Glomerular endothelial cell (primary cell): Measurements from ENCODE around the gene TUBG1. TPM values are rescaled to one million over a fixed set of nuclear protein-coding genes. Genes with fewer than 3 reads are reported as not detected.

Source experiments
- DNase-seq: peaks from one replicate; pipeline ENCODE4 v3.0.0-alpha.2; 2011; ENCODE audit warnings: low read depth, low spot score; ENCODE audit errors: extremely low read depth
- total RNA-seq: library from RNA; depleted of rRNA; stranded (reverse); fragments of >200 nt; gene quantifications from 2 replicates; pipeline ENCODE4 v1.2.3, GENCODE V29; 2015

Gene TUBG1
- 58.9 and 75.8 TPM in 2 replicates for total RNA-seq

DNA sequence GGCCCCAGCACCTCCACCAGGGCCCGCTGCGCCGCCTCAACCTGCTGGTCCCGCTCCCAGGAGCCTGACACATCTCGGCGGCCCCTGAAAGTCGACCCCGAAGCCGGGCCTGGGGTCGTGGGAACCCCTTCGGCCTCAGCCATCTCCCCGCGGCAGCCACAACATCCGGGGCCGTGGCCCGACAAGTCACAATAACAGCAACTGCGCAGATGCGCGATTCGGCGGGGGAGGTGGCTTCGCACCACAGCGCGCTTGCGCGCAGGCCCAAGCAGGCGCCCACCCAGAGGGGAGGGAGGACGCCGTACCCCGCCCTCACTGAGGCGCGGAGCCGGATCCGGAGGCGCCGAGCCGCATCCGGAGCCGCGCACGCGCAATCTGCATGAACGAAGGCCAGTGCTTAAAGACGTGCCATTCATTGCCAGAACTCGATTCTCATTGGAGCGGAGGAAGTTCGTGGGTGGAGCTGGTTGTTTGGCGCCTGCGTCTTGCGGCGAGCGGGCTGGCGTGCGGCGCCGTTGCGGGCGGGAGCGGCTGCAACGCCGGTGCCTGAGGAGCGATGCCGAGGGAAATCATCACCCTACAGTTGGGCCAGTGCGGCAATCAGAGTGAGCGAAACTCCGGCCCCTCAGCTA lies at the start of gene TUBG1, which contains the start of gene RETREG3:
TSS of gene TUBG1 (plus strand) at position 502 of the 632 bp plus-strand sequence. CDS start at position 557, 55 bp downstream.
TSS of gene RETREG3 (minus strand) at position 193 of the 632 bp plus-strand sequence. CDS start at position 143, 50 bp downstream.
- DNase-seq, result peak; percentile 89

DNA sequence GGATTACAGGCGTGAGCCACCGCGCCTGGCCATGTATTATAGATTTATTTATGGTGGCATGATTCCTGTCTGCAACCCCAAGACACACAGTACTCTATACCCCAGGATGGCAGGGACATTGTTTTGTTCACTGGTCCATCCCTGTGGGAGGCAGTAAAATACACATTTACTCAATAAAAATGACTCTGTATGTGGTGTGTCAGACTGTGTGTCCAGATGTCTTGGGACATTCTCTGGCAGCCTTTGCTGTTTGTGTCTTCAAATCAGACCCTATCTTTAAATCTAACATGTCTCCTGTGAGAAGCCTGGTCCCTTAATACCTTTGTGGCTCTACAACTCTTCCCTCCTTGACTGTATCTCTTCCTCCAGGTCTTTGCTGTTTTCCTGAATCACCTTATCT lies 49.2 kb upstream of the TUBG1 start:
- DNase-seq, result no peak

DNA sequence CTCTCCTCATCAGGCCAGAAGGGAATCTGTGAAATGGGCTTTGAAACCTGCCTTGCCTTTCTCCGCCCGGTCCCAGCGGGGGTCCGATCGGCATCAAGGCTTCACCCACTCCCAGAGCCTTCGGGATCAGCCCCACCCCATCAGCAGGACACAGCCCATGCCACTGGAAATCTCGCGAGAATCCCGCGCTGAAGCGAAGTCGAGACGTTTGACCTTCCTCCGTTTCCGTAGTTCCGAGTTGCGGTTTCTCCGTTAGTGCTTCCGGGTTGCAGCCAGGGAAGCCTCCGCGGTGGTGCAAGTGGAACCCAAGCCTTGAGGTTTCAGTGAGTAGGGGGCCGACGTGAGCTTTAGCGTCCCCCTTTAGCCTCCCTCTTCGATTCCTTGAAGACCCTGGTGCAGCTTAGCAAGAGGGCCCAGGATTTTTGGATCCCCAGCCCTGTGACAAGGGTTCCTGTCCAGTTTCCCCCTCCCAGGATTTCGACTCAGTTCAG lies 47.5 kb upstream of the TUBG1 start, which contains the start of gene COASY:
TSS of gene COASY (plus strand) at position 252 of the 491 bp plus-strand sequence. CDS start 475 bp downstream, outside the sequence.
- DNase-seq, result peak; percentile 96

DNA sequence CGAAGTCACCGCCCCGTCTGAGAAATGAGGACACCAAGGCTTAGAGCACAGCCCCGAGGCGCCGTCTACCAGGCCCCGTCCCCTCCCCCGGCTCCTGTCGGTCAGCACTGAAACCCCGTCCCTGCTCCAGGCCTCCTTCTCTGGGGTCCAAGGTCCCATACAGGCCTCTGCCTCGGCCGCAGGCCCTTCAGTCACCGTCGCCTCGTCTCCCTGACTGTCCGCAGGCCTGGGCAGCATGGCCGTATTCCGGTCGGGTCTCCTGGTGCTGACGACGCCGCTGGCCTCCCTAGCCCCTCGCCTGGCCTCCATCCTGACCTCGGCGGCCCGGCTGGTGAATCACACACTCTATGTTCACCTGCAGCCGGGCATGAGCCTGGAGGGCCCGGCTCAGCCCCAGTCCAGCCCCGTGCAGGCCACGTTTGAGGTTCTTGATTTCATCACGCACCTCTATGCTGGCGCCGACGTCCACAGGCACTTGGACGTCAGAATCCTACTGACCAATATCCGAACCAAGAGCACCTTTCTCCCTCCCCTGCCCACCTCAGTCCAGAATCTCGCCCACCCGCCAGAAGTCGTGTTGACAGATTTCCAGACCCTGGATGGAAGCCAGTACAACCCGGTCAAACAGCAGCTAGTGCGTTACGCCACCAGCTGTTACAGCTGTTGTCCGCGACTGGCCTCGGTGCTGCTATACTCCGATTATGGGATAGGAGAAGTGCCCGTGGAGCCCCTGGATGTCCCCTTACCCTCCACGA lies 46.9 kb upstream of the TUBG1 start:
- DNase-seq, result no peak

DNA sequence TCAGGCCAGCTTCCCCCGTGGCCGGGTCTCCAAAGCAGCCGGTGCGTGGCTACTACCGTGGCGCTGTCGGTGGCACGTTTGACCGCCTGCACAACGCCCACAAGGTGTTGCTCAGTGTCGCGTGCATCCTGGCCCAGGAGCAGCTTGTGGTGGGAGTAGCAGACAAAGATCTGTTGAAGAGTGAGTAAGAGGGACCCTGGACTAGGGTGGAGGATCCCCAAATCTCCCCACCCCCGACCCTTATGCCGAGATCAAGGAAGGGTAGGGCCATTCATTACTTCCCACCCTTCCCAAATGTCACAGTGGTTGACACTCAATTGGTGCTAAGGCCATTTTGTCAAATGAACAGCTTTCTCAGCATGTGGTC lies 46.4 kb upstream of the TUBG1 start:
- DNase-seq, result no peak

DNA sequence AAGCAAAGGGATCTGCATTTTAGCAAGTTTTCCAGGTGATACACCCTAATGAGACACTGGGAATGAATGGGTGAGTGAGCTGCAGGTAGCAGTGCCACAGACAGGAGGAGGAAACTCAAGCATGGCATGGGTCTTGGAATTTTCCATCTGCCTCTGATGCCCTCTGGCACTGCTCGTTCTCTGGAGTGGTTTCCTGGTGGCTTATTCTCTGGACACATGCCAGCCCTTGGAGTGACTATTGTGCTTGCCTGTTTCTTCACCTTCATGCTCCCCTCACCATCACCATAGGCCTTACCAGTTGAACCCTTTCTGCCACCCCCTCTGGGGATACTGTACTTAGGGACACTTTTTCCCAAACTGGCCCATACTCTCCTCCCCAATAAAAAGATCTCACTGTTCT lies 45.9 kb upstream of the TUBG1 start:
- DNase-seq, result no peak

DNA sequence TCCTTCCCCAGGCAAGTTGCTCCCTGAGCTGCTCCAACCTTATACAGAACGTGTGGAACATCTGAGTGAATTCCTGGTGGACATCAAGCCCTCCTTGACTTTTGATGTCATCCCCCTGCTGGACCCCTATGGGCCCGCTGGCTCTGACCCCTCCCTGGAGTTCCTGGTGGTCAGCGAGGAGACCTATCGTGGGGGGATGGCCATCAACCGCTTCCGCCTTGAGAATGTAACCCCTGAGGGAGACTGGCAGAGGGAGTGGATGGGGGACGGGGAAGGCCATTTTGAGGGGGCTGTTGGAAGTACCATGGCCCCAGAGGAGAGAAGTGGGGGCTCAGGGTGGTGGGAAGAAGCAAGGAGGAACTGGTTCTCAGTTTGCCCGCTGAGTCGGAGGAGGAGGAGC lies 45.5 kb upstream of the TUBG1 start:
- DNase-seq, result no peak

DNA sequence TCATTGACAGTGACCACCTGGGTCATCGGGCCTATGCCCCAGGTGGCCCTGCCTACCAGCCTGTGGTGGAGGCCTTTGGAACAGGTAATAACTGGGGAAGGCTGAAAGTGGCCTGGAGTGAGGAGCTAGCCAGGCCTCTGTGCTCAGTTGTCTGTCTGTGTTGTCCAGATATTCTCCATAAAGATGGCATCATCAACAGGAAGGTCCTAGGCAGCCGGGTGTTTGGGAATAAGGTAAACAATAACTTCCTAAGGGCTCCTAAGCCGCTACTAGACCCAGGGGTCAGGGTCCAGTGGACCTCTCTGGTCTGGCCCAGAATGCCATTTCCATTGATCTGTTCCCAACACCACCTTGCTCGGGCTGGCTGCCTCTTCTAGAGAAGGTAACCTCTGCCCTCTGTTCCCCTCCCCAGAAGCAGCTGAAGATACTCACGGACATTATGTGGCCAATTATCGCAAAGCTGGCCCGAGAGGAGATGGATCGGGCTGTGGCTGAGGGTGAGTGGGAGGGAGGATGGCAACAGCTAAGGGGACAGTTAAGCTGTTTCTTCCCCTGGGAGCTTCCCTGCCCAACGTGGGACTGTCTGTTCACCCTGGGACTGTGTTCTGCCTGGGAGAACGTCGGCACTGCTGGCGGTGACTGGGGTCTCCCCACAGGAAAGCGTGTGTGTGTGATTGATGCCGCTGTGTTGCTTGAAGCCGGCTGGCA lies 44.5 kb upstream of the TUBG1 start:
- DNase-seq, result no peak

DNA sequence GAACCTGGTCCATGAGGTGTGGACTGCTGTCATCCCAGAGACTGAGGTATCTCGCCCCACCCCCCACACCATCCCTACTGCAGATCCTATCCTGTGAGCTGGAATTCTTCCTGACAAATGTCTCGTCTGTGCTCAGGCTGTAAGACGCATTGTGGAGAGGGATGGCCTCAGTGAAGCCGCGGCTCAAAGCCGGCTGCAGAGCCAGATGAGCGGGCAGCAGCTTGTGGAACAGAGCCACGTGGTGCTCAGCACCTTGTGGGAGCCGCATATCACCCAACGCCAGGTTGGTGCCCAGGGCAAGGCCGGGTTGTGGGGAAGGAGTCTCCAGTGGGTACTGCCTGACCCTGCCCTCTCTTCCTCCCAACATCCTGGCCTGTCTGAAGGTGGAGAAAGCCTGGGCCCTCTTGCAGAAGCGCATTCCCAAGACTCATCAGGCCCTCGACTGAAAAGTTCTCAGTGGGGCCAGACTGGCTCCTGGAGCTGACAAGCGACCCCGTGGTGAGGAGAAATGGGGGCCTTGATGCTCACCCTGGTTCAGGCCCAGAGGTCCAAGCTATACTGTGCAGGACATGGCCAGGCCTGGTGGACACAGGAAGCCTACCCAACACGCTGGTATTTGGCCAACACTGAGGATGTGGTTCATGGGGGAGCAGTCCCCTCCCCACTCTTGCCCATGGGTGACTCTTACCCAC lies 43.8 kb upstream of the TUBG1 start:
- no peak for DNase-seq

DNA sequence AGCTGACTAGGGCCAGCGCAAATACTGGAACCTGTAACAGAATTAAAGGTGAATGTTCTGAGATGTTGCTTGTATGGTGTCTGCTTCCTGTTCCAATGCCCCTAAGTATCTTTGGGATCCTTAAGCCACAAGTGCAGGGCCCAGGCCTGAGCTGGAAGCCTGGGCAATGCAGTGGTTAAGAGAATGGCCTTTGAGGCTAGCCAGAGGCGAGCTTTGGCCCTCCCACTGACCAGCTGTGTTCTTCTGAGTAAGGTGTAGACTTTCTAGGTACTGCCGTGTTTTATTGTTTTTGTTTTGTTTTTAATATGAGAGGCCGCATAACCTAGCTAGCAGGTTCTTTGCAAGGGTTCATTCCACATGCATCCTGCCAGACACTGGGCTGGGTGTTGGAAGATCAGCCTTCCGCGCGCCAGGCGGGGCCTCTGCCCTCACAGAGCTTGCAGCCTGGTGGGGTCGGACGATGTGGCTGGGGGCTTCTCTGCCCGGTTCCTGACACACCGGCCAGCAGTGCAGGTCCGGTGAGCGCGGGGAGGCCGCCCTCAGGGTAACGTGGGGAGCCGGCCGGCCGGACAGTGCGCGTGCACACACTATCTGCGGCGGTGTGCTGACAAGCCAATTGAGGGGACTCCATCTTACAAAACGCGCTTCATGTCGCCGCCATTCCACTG lies 43.1 kb upstream of the TUBG1 start:
- DNase-seq, result no peak

DNA sequence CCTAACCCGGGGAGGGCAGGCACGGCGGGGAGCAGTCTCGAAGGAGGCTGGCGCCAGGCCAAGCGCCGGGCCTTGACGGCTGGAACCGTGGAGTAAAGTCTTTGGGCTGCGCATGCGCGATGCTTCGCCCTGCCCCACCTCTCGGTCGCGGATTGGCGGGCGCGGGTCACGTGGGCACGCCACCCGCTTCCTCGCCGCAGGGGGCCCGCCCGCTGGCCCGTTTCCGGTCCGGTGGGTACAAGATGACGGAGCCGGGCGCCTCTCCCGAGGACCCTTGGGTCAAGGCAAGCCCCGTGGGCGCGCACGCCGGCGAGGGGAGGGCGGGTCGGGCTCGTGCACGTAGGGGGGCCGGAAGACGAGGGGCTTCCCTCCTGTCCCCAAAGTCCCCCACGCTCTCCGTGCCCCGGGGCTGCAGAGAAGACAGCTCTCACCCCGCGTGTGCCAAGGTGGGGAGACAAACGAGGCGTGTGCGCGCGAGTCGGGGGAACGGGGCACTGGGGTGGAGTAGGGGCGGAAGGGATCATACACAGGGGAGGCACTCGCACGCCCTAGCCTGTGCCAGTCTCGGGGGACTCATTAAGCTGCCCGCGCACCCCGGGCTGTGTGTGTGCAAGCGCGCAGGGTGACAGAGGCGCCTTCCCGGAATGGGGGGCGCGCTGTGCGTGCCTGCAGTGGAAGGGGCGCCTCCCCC lies 42.5 kb upstream of the TUBG1 start, which contains the start of gene MLX:
TSS of gene MLX (plus strand) at position 218 of the 691 bp plus-strand sequence. CDS start at position 243, 25 bp downstream.
- DNase-seq, result no peak

DNA sequence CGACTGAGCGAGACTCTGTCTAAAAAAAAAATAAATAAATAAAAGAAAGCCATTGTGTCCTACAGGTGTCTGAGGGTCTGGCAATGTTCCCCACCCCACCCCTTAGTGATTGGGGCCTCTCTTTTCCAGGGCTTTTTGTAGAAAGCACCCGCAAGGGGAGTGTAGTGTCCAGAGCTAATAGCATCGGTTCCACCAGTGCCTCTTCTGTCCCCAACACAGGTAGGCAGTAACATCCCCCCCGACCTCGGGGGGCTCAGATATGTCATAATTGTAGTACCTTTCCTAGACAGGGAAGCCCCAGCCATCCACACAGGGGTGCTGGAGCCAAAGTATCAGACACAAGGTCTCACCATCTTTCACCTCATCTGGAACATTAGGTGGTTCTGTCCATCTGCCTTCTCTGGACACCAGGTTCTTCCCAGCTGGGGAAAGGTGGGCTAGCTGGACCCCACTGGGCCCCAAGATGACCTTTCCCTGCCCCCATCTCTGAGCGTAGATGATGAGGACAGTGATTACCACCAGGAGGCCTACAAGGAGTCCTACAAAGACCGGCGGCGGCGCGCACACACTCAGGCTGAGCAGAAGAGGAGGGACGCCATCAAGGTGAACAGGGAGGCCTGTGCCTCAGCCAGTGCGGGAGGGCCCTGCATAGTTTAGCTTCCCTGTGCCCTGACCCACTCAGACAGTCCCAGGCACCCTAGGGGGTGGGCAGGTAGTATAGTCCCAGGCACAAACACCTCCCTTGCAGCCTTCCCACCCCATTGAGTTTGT lies 41.0 kb upstream of the TUBG1 start:
- DNase-seq, result no peak

DNA sequence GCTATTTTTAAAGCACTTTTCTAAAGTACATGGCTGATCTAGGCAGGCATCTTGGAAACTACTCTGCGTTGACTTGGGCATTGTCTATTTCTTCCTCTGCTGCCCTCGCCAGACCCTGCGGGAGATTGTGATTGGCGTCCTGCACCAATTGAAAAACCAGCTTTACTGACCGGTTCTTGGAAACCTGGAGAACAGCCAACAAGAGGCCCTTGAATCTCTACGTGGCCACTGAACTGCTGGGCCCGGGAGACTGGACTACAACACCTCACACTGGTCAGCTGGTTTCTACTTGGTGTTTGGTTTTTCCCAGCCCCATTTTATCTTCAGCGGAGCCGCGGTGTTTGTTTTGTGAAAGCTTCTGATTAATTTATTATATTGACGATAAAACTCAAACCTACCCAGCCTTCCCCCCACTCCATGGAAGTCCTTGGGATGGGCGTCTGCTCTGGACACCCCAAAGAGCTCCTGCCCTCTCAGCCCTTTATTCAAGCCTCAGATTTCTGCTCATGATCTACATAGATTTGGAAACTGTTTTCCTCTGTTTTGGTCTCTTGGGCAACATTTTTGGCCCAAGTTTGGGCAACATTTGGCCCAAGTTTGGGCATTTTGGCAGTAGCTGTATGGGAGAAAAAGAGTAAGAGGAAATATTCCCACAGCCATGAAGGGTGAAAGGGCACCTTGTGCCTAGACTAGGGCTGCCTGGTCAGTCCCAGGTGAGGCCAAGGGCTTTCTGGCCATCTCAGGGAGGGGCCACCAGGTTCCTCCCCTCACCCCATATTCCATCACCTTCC lies 37.9 kb upstream of the TUBG1 start:
- DNase-seq, result no peak

DNA sequence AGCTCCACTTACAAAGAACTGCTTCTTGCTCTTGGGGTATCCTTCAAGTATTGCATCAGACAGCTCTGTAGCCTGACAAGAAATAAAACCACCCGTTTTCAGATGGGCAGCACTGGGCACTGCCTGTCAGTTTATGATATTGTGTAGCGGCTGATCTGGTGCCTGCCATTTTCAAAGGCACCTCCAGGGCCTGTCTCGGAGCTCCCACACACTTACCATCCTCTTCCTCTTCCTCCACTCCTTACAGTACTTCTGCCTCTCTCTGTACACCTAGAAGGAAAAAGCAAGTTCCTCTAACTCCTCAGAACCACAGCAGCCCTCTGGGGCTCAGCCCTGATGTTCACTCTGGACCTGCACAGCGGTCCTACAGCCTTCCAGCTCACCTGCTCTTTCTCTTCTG lies 36.4 kb upstream of the TUBG1 start:
- DNase-seq, result no peak

DNA sequence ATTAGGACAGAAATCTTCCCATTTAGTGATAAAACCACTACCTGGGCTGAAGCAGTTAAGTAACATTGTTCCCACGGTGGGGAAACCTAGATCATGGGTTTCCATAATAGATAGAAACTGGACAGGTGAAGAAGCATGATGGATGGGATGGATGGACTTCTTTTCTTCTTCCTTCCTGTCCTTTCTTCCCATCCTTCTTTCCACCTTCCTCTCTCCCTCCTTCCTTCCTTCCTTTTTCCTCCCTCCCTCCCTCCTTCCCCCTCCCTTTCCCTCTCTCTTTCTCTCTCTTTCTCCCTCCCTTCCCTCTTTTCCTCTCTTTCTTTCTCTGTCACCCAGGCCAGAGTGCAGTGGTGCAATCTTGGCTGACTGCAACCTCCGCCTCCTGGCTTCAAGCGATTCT lies 35.0 kb upstream of the TUBG1 start:
- DNase-seq, result no peak

DNA sequence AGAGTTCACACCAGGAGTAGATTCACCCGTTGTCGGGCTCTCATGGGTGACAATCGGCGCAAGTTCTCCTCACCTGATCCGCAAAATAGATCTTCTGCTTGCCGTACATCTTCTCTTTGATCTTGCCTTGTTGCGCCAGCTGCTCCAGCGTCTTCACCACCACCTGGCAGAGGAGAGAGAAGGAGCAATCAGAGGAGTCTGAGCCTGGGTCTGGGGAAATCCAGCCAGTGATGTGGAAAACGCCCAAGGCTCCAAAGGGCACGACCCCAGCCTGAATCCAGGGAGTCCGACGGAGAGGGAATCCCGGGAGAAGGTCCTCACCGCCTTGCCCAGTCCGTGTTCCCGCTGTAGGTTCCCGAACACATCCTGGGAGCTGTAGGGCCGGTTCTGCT lies 32.3 kb upstream of the TUBG1 start:
- DNase-seq, result no peak

DNA sequence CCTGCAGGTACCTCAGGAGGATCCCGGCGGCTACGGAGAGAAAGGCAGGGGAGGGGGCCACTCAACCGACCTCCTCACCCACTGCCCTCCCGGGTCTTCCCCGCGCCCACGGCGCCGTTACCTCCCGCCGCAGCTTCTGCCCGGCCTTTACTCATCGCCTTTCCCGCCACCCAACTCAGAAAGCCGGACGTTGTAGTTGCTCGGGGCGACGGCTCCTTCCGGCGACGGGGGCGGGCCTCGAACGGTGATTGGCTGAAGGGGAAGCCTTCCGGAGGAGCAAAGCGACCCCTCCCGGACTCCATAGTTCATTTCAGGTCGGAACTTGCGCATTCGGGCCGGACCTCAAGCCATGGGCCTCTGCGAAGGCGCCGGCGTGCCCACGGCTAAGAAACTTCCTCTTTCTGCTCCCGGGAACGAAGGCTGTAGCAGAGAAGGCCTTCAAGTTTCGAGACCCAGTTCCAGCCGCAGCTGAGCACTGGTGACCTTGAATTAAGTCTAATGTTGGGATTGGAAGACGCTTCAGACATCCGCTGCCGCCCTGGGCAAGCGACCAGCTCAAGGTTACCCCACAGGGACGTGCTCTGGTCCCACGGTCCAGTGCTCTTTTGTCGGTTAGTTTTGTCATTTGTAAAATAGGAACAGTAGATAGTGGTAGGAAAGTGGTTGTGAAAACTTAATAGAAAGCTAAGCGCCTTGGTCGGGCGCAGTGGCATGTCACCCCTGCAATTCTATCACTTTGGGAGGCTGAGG lies 31.8 kb upstream of the TUBG1 start, which contains the start of gene PSMC3IP:
TSS of gene PSMC3IP (minus strand) at position 198 of the 750 bp plus-strand sequence. CDS start at position 155, 43 bp downstream.
- peak; percentile 68 for DNase-seq
